Muscle of leg (tissue), 11 donors: ENCODE measurements around the gene CNOT8. TPM values are rescaled to one million over a fixed set of nuclear protein-coding genes. Genes with fewer than 3 reads are reported as not detected.
"Not testable (repeated sequence)": the region's sequence is repeated elsewhere in the genome, so short reads cannot be mapped to it uniquely, and the experiment has no call there.

ENCODE experiments used
- DNase-seq: peaks from one replicate; pipeline ENCODE4 v3.0.0; 2013
- H3K27ac ChIP-seq: one replicate; pipeline ENCODE4 v1.5.1; 2013; ENCODE audit warnings: mild to moderate bottlenecking, low read length, control low read depth
- H3K27me3 ChIP-seq: one replicate; pipeline ENCODE4 v1.6.1; 2013; ENCODE audit warnings: low read length; ENCODE audit not compliant: control insufficient read depth, insufficient read depth
- H3K36me3 ChIP-seq: one replicate; pipeline ENCODE4 v1.6.1; 2013; ENCODE audit warnings: low read length; ENCODE audit not compliant: control insufficient read depth, insufficient read depth
- H3K4me1 ChIP-seq: one replicate; pipeline ENCODE4 v1.6.1; 2013; ENCODE audit warnings: low read length; ENCODE audit not compliant: control insufficient read depth, insufficient read depth
- H3K4me3 ChIP-seq: one replicate; pipeline ENCODE4 v1.5.1; 2013; ENCODE audit warnings: low read length, control low read depth
- H3K9me3 ChIP-seq: replicated peaks from 2 replicates; pipeline ENCODE4 v1.6.1; 2013; ENCODE audit warnings: low read depth, low read length; ENCODE audit not compliant: control insufficient read depth
- WGBS: methylation state at CpG from one replicate; pipeline ENCODE4 v1.1.5; 2013; ENCODE audit warnings: missing lambda C conversion rate; ENCODE audit not compliant: insufficient coverage; 5-methylcytosine and 5-hydroxymethylcytosine counted together
- polyA plus RNA-seq, 8 donors: library from polyadenylated mRNA; unstranded; fragments of 120-200 nt; gene quantifications; one replicate each; pipeline versions ENCODE4 v1.2.1 to v1.2.3, GENCODE V29; 2013; ENCODE audit warnings: inconsistent platforms in 1 of 8, low replicate concordance in 1 of 8; ENCODE audit not compliant: insufficient read length in 8 of 8, insufficient read depth in 1 of 8
- total RNA-seq: library from RNA; stranded (reverse); fragments of 120-200 nt; gene quantifications from one replicate; pipeline ENCODE4 v1.2.4, GENCODE V29; 2013

Gene CNOT8
- total and polyA plus RNA-seq, 9 donors = 35.3 to 44.9 (median 38.5) TPM

- peaks cover 95% of the 10 kb centered on the region for H3K36me3 ChIP-seq
Observed at GRCh38 chr5:154817815-154818214, 40.6 kb upstream of the CNOT8 start.

GRCh38 chr5:154818471-154819116 lies 39.8 kb upstream of the CNOT8 start:
- Histone ChIP-seq H3K27me3 (no peaks in the 10 kb centered on the region), H3K27ac (no peak overlapping the region), H3K9me3 (no peaks in the 10 kb centered on the region), H3K36me3 (peaks cover 95% of the 10 kb centered on the region), H3K4me1 (no peaks in the 10 kb centered on the region), H3K4me3 (no peak overlapping the region)
- WGBS = 88% methylated on average over 1 of the region's 2 CpGs
- DNase-seq = no peak

More at GRCh38 chr5:154817815-154818214, 40.6 kb upstream of the CNOT8 start:
- H3K4me3 ChIP-seq = no peak overlapping the region
- H3K4me1 ChIP-seq = no peaks in the 10 kb centered on the region
- no CpG with 5 or more reads among the region's 6 CpGs for WGBS
- H3K27ac ChIP-seq = no peak overlapping the region
- no peaks in the 10 kb centered on the region for H3K27me3 ChIP-seq
- no peak for DNase-seq
- H3K9me3 ChIP-seq = no peaks in the 10 kb centered on the region

GRCh38 chr5:154819546-154819945 lies 38.9 kb upstream of the CNOT8 start:
- H3K9me3 ChIP-seq = no peaks in the 10 kb centered on the region
- WGBS = 88% methylated on average over 4 of the region's 7 CpGs
- no peaks in the 10 kb centered on the region for H3K4me1 ChIP-seq
- H3K27ac ChIP-seq = no peak overlapping the region
- no peak for DNase-seq
- H3K36me3 ChIP-seq = peaks cover 94% of the 10 kb centered on the region
- H3K27me3 ChIP-seq = no peaks in the 10 kb centered on the region
- H3K4me3 ChIP-seq = no peak overlapping the region

- Histone ChIP-seq H3K27me3 (no peaks in the 10 kb centered on the region), H3K36me3 (peaks cover 90% of the 10 kb centered on the region), H3K9me3 (no peaks in the 10 kb centered on the region), H3K27ac (no peak overlapping the region), H3K4me3 (no peak overlapping the region), H3K4me1 (no peaks in the 10 kb centered on the region)
- DNase-seq = no peak
- WGBS = 77% methylated on average over 5 of the region's 5 CpGs
Observed at GRCh38 chr5:154820383-154820782, 38.0 kb upstream of the CNOT8 start.

- not testable (repeated sequence) for H3K27ac ChIP-seq, H3K4me3 ChIP-seq, H3K27me3 ChIP-seq, H3K9me3 ChIP-seq, H3K4me1 ChIP-seq, DNase-seq
- WGBS = 73% methylated on average over 5 of the region's 5 CpGs
- peaks cover 71% of the 10 kb centered on the region for H3K36me3 ChIP-seq
Observed at GRCh38 chr5:154822896-154823295, 35.5 kb upstream of the CNOT8 start.

- Histone ChIP-seq H3K9me3 (no peaks in the 10 kb centered on the region), H3K36me3 (peaks cover 69% of the 10 kb centered on the region), H3K27me3 (no peaks in the 10 kb centered on the region), H3K27ac (no peak overlapping the region), H3K4me1 (no peaks in the 10 kb centered on the region), H3K4me3 (no peak overlapping the region)
- no peak for DNase-seq
- 83% methylated on average over 3 of the region's 4 CpGs for WGBS
Observed at GRCh38 chr5:154823605-154824004, 34.8 kb upstream of the CNOT8 start.

GRCh38 chr5:154824070-154824469 lies 34.4 kb upstream of the CNOT8 start:
- Histone ChIP-seq H3K27ac (no peak overlapping the region), H3K27me3 (no peaks in the 10 kb centered on the region), H3K9me3 (no peaks in the 10 kb centered on the region), H3K4me3 (no peak overlapping the region), H3K36me3 (peaks cover 65% of the 10 kb centered on the region), H3K4me1 (peaks cover under 1% of the 10 kb centered on the region)
- DNase-seq = no peak
- 92% methylated on average over 2 of the region's 2 CpGs for WGBS

- WGBS = 83% methylated on average over 2 of the region's 2 CpGs
- no peak overlapping the region for H3K27ac ChIP-seq
- H3K36me3 ChIP-seq = peaks cover 40% of the 10 kb centered on the region
- no peak for DNase-seq
- H3K27me3 ChIP-seq = no peaks in the 10 kb centered on the region
- H3K9me3 ChIP-seq = no peaks in the 10 kb centered on the region
- H3K4me3 ChIP-seq = no peak overlapping the region
- H3K4me1 ChIP-seq = peaks cover 18% of the 10 kb centered on the region
Observed at GRCh38 chr5:154829181-154829588, 29.2 kb upstream of the CNOT8 start.

GRCh38 chr5:154829589-154830218 lies 28.7 kb upstream of the CNOT8 start:
- Histone ChIP-seq H3K4me1 (peaks cover 18% of the 10 kb centered on the region), H3K36me3 (peaks cover 39% of the 10 kb centered on the region), H3K4me3 (no peak overlapping the region), H3K9me3 (no peaks in the 10 kb centered on the region), H3K27ac (peak overlapping the region; percentile 82), H3K27me3 (no peaks in the 10 kb centered on the region)
- DNase-seq = peak; percentile 35
- 83% methylated on average over 4 of the region's 4 CpGs for WGBS

GRCh38 chr5:154830219-154830595 lies 28.2 kb upstream of the CNOT8 start:
- Histone ChIP-seq H3K36me3 (peaks cover 42% of the 10 kb centered on the region), H3K4me1 (peaks cover 22% of the 10 kb centered on the region), H3K27ac (peak overlapping the region; percentile 82), H3K4me3 (no peak overlapping the region), H3K27me3 (no peaks in the 10 kb centered on the region), H3K9me3 (no peaks in the 10 kb centered on the region)
- WGBS = 82% methylated on average over 6 of the region's 7 CpGs
- DNase-seq = peak; percentile 57
